ENCODE data around the gene NMNAT2. TPM values are rescaled to one million over a fixed set of nuclear protein-coding genes. Genes with fewer than 3 reads are reported as not detected.
A peak's percentile ranks its signal among the peaks of the same experiment; 100 is the strongest.

NMNAT2 gene
- total RNA-seq, 1 donor from 2014 or later = 1.7 TPM

DNA sequence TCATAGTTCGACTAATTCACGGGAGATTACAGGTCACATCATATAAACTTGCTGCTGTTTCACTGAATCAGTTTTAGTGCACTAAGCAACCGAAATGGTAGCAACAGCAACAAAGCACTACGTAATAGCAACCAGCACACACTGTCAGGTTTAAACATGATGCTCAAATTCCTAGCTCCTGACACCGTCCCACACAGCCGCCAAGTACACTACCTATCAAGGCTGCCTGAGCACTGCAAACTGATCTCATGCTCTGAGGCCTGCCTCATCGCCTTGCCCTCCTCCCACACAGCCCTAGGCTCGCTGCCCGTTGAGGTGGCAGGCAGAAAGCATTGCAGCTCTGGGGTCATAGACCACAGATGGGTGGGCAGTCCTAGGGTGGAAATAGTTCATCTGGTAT lies 219.7 kb downstream of the NMNAT2 start:
- Histone ChIP-seq H3K27ac (peak overlapping the region; percentile 13), H3K9me3 (no peaks in the 10 kb centered on the region), H3K4me1 (no peaks in the 10 kb centered on the region), H3K4me3 (no peak overlapping the region), H3K27me3 (no peaks in the 10 kb centered on the region), H3K36me3 (no peaks in the 10 kb centered on the region)
- TF ChIP-seq POLR2A (IDR thresholded peaks at IDR 0.05) (no peak), POLR2AphosphoS5 (IDR thresholded peaks at IDR 0.05; ENCODE audit: insufficient read depth in 1 of 2, low read depth in 1 of 2) (peak; percentile 59 to 88)
- intact Hi-C loops (cut with DNase I) = no loop called here
- peak in 1 of 2 donors; percentile 92 for DNase-seq (ENCODE audit: extremely low spot score in 2 of 2)

Other genes with a start within 250 kb of the NMNAT2 start
- gene LAMC2, start 232.1 kb downstream of the NMNAT2 start, total RNA-seq = 13.3 TPM
- gene SMG7, start 54.1 kb upstream of the NMNAT2 start, total RNA-seq = 48.9 TPM
- 12.5 TPM for gene NCF2, start 172.1 kb upstream of the NMNAT2 start, total RNA-seq
- 48.4 TPM for gene ARPC5, start 217.4 kb upstream of the NMNAT2 start, total RNA-seq
- gene APOBEC4, start 234.9 kb upstream of the NMNAT2 start, total RNA-seq = not detected